Subcutaneous abdominal adipose tissue (tissue), 5 donors: ENCODE results near the gene TRIM24.
"Not testable (repeated sequence)": the region's sequence is repeated elsewhere in the genome, so short reads cannot be mapped to it uniquely, and the experiment has no call there.

Experiments
- H3K27ac ChIP-seq: one replicate; pipeline ENCODE4 v1.7.0; 2013; ENCODE audit warnings: low read depth, mild to moderate bottlenecking, inconsistent platforms, low read length, moderate library complexity
- H3K27me3 ChIP-seq, 5 donors: one replicate each; pipeline ENCODE4 v1.7.0; 2013; ENCODE audit warnings: low read length in 5 of 5, inconsistent platforms in 1 of 5; ENCODE audit not compliant: control insufficient read depth in 5 of 5, insufficient read depth in 4 of 5
- H3K36me3 ChIP-seq, 5 donors: one replicate each; pipeline ENCODE4 v1.7.0; 2013; ENCODE audit warnings: low read length in 5 of 5; ENCODE audit not compliant: control insufficient read depth in 5 of 5, insufficient read depth in 5 of 5
- H3K4me1 ChIP-seq, 5 donors: one replicate each; pipeline ENCODE4 v1.7.0; 2013; ENCODE audit warnings: low read length in 5 of 5, mild to moderate bottlenecking in 3 of 5, moderate library complexity in 1 of 5; ENCODE audit not compliant: control insufficient read depth in 5 of 5, insufficient read depth in 5 of 5
- H3K4me3 ChIP-seq, 5 donors: one replicate each; pipeline ENCODE4 v1.7.0; 2013; ENCODE audit warnings: low read length in 5 of 5, low read depth in 1 of 5
- H3K9ac ChIP-seq, 5 donors: one replicate each; pipeline ENCODE4 v1.7.0; 2013; ENCODE audit warnings: low read length in 5 of 5, mild to moderate bottlenecking in 4 of 5, moderate library complexity in 3 of 5
- H3K9me3 ChIP-seq, 5 donors: one replicate each; pipeline ENCODE4 v1.7.0; 2013; ENCODE audit warnings: low read length in 5 of 5; ENCODE audit not compliant: control insufficient read depth in 5 of 5
- donor health status: healthy.
- donor health status: healthy.
- donor health status: healthy.
- donor health status: healthy.
- donor health status: healthy.

Gene TRIM24

DNA sequence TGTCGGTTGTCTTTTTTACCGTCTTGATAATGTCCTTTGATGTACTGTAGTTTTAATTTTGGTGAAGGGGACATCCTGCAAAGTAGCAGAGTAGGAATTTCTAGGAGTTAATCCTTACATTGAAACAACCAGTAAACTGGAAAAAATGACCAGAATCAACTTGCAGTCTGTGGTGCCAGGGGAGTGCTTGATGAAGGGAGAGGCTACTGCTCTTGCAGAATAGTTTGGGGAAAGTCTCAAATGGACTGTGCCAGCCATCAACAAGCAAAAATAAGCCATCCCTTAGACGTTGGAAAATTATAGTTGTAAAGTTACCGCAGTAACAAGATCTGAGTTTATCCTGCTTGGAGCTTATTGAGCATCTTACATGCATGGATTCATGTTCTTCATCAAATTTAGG is 32.4 kb downstream of the TRIM24 start:
- Histone ChIP-seq H3K9ac (no peak overlapping the region), H3K36me3 (no peaks in the 10 kb centered on the region), H3K27ac (no peak overlapping the region), H3K9me3 (no peaks in the 10 kb centered on the region), H3K4me1 (peaks cover 0 to 4% (median 0%) of the 10 kb centered on the region in 5 donors), H3K27me3 (no peaks in the 10 kb centered on the region), H3K4me3 (no peak overlapping the region)

DNA sequence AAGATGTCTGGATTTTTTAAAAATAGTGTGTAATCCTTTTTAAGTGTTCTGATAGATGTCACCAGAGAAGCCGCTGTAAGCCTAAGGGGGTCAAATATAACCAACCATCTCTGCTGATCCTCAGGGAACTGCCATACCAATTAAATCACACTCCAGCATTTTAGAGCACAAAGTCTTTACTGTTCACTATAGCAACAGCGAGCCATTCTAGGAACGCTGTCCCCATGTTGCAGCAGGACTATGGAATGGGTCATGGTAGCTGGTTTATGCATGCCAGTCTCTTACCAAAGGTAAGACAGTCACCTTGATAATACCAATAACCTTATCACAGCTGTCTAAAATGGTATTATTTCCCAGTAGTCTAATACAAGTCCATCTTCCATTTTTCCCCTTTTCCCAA is 33.5 kb downstream of the TRIM24 start:
- no peaks in the 10 kb centered on the region for H3K36me3 ChIP-seq
- H3K27me3 ChIP-seq, result no peaks in the 10 kb centered on the region
- H3K27ac ChIP-seq, result no peak overlapping the region
- H3K4me3 ChIP-seq, result no peak overlapping the region
- no peaks in the 10 kb centered on the region for H3K9me3 ChIP-seq
- peaks cover 0 to 4% (median 0%) of the 10 kb centered on the region in 5 donors for H3K4me1 ChIP-seq
- H3K9ac ChIP-seq, result no peak overlapping the region

DNA sequence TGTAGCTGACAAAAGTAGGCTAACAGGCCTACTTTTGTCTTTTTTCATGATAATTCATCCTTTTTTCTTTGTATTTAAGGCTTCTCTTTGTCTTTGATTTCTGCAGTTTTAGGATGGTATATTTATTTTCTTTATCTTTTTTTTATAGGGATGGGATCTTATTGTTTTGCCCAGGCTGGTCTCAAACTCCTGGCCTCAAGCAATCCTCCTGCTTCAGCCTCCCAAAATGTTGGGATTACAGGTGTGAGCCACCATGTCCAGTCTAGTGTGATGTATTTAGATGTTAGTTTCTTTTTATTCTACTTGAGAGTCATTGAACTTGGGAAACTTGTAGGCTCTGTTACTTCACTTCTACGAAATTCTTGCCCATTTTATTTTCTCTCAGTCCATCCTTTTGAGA is 35.4 kb downstream of the TRIM24 start:
- no peaks in the 10 kb centered on the region for H3K27me3 ChIP-seq
- H3K9me3 ChIP-seq, result peaks cover 0 to 4% (median 0%) of the 10 kb centered on the region in 5 donors
- H3K36me3 ChIP-seq, result no peaks in the 10 kb centered on the region
- H3K4me1 ChIP-seq, result peaks cover 0 to 4% (median 0%) of the 10 kb centered on the region in 5 donors
- no peak overlapping the region for H3K4me3 ChIP-seq
- H3K9ac ChIP-seq, result no peak overlapping the region
- no peak overlapping the region for H3K27ac ChIP-seq

DNA sequence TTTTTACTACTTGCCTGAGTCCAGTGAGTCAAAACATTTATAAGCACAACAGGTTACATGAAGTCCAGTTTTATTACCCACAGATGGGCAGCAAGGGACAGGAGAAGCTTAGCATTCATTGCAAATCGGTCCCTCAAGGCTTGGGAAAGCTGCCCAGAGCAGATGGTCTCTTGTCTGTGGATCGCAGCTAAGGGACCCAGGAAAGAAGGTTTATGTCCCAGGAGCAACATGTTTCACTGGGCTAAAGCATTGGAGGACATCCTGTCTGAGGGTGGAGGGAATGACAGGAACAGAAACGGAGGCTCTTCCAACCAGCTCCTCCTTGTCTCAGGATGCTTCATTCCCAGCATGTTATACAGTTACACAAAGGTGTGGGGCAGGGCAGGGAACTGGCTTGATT is 39.3 kb downstream of the TRIM24 start:
- H3K27me3 ChIP-seq, result no peaks in the 10 kb centered on the region
- no peak overlapping the region for H3K4me3 ChIP-seq
- H3K9ac ChIP-seq, result no peak overlapping the region
- H3K27ac ChIP-seq, result no peak overlapping the region
- no peaks in the 10 kb centered on the region for H3K4me1 ChIP-seq
- no peaks in the 10 kb centered on the region for H3K36me3 ChIP-seq
- peaks cover 0 to 4% (median 0%) of the 10 kb centered on the region in 5 donors for H3K9me3 ChIP-seq

DNA sequence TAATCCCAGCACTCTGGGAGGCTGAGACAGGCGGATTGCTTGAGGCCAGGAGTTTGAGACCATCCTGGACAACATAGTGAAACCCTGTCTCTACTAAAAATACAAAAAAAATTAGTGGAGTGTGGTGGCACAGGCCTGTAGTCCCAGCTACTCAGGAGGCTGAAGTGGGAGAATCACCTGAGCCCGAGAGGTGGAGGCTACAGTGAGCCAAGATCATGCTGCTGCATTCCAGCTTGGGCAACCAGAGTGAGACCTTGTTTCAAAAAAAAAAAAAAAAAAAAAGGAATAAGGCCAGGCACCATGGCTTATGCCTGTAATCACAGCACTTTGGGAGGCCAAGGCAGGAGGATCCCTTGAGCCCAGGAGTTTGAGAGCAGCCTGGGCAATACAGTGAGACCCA is 40.2 kb downstream of the TRIM24 start:
- H3K4me1 ChIP-seq, H3K27ac ChIP-seq, H3K4me3 ChIP-seq, H3K9ac ChIP-seq, H3K9me3 ChIP-seq, H3K36me3 ChIP-seq, H3K27me3 ChIP-seq: not testable (repeated sequence)

DNA sequence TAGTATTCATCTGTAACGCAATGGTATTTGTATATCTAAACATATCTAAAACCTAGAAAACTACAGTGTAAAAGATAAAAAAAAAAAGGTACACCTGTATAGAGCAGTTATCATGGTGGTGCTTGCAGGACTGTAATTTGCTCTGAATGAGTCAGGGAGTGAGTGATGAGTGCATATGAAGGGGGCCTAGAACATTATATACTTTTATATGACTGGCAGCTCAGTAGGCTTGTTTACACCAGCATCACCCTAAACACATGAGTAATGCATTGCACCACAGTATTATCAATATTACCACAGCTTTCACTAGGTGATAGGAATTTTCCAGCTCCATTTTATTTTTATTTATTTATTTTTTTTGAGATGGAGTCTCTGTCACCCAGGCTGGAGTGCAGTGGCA is 40.8 kb downstream of the TRIM24 start:
- Histone ChIP-seq H3K4me3 (no peak overlapping the region), H3K9me3 (peaks cover 0 to 4% (median 0%) of the 10 kb centered on the region in 5 donors), H3K4me1 (peaks cover 0 to 2% (median 0%) of the 10 kb centered on the region in 5 donors), H3K27ac (no peak overlapping the region), H3K36me3 (peaks cover 0 to 4% (median 3%) of the 10 kb centered on the region in 5 donors), H3K27me3 (no peaks in the 10 kb centered on the region), H3K9ac (no peak overlapping the region)

DNA sequence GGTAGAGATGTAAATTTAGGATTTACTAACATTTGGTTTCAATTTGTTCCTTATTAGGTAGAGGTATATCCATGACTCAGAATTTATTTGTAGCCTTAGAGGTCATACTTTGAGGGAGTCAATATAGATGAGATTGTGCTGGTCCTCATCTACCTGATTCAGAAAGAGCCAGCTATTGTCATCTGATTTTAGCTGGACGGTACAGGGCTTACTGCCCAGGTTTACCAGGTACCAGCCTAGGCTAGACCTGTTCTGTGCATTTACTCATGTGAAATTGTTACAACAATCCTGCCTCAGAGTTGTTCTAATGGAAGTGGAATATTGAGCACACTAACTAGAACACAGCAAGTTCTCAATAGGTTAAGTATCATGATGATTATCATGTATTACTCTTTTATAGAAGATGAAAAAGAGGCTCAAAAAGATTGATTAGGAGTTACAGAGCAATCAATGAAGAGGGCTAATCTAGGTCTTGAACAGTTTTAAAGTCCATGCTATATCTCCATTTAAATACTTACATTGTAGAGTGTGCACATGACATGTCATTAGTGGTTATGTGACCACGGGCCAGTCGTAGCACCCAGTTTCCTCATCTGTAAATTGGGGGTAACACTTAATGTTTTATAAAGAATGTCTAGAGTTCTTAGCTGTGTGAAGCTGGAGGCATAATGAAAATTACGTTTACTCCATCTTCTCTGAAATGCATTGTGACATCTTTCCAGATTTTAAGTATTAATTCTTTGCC is 42.1 kb downstream of the TRIM24 start:
- Histone ChIP-seq H3K36me3 (peaks cover 0 to 8% (median 3%) of the 10 kb centered on the region in 5 donors), H3K27ac (no peak overlapping the region), H3K27me3 (no peaks in the 10 kb centered on the region)

DNA sequence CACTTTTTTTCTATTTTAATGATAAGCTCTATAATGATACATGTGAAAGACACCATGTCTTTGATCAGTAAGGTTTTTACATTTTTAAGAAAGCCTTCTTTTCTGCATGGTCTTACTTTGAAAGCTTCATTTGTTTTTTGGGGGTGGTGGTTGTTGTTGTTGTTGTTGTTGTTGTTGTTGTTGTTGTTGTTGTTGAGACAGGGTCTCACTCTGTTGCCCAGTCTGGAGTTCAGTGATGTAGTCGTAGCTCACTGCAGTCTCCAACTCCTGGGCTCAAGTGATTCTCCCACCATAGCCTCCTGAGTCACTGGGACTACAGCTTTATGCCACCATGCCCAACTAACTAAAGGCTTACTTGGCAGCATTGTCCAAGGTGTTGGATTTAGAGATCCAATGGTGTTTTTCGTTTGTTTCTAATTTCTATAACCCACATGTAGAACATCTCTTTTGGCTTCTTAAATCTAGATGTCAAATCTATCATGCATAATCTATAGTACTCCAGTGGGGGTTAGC is 45.4 kb downstream of the TRIM24 start:
- Histone ChIP-seq H3K9ac (no peak overlapping the region), H3K27ac (no peak overlapping the region), H3K36me3 (peaks cover 0 to 8% (median 3%) of the 10 kb centered on the region in 5 donors), H3K9me3 (no peaks in the 10 kb centered on the region), H3K27me3 (no peaks in the 10 kb centered on the region), H3K4me3 (no peak overlapping the region), H3K4me1 (peaks cover 0 to 2% (median 0%) of the 10 kb centered on the region in 5 donors)

More for the DNA sequence above, 42.1 kb downstream of the TRIM24 start:
- Histone ChIP-seq H3K9ac (no peak overlapping the region), H3K4me3 (no peak overlapping the region), H3K9me3 (peaks cover 0 to 4% (median 0%) of the 10 kb centered on the region in 5 donors), H3K4me1 (peaks cover 0 to 2% (median 0%) of the 10 kb centered on the region in 5 donors)

DNA sequence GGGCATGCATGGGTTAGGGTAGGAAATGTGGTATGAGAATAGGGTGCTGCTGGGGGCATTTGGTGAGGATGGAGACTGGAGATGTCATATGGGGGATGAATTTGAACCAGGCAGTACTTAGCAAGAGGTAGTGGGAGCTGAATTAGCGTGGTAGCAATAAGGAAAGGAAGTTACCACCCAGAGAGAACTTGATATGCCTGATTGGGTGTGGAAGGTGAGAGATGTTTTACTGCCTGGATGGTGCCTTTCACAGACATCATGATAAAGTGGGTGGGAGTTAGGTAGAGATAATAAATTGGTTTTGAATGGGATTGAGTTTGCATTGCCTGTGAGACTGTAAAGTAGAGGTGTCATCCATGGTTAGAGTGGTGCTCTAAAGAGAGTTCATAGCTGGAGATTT is 46.7 kb downstream of the TRIM24 start:
- Histone ChIP-seq H3K36me3 (peaks cover 0 to 10% (median 3%) of the 10 kb centered on the region in 5 donors), H3K27ac (no peak overlapping the region), H3K9me3 (no peaks in the 10 kb centered on the region)

DNA sequence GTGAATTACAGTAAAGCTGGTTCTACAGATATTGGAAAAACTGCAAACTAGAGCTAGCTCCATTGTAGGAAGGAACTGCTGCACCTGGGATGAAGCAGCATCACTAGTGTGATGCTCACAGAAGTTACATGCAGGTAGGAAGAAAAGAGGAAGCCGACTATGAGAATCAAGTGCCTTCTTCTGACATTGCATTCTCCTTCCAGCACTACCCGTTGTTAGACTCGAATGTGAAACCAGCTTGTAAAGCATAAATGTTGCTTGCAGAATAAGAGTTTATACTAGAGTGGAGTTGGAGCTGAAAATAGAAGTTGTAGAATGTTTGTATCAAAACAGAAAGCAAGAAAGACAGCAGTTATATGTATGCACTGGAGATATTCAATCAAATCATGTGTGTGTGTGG is 49.9 kb downstream of the TRIM24 start:
- Histone ChIP-seq H3K4me3 (no peak overlapping the region), H3K27ac (no peak overlapping the region), H3K9ac (no peak overlapping the region), H3K27me3 (no peaks in the 10 kb centered on the region), H3K36me3 (peaks cover 0 to 14% (median 6%) of the 10 kb centered on the region in 5 donors), H3K9me3 (no peaks in the 10 kb centered on the region), H3K4me1 (peaks cover 0 to 13% (median 6%) of the 10 kb centered on the region in 5 donors)

More for the DNA sequence above, 46.7 kb downstream of the TRIM24 start:
- Histone ChIP-seq H3K4me3 (no peak overlapping the region), H3K4me1 (peaks cover 0 to 2% (median 0%) of the 10 kb centered on the region in 5 donors), H3K9ac (no peak overlapping the region), H3K27me3 (no peaks in the 10 kb centered on the region)
